HG03378 (cell line): ENCODE results near the gene STAG1.
"Not testable (repeated sequence)": the region's sequence is repeated elsewhere in the genome, so short reads cannot be mapped to it uniquely, and the experiment has no call there.

ENCODE experiments used
- ATAC-seq: cut with Tn5 transposase; IDR thresholded peaks from one replicate; pipeline ENCODE4 v1.9.1; 2021; ENCODE audit warnings: mild to moderate bottlenecking, moderate library complexity; ENCODE audit not compliant: unreplicated experiment

Gene STAG1

GRCh38 chr3:136518102-136518501 is 234.1 kb downstream of the STAG1 start:
- no peak for ATAC-seq

GRCh38 chr3:136516656-136517055 is 235.5 kb downstream of the STAG1 start:
- no peak for ATAC-seq

DNA sequence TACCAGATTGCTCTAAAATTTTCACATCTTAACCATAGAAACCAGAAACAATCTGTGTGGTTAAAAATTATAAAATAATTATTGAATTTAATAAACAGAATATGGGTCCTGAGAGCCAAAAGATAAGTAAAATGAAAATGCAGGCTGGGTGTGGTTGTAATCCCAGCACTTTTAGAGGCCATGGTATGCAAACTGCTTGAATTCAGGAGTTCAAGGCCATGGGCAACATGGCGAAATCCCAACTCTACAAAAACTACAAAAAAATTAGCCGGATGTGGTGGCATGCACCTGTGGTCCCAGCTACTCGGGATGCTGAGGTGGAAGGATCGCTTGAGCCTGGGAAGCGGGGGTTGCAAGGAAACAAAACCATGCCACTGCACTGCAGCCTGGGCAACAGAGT is 236.1 kb downstream of the STAG1 start:
- ATAC-seq, result no peak

- not testable (repeated sequence) for ATAC-seq
These were observed 237.6 kb downstream of the STAG1 start for GRCh38 chr3:136514533-136514932.

DNA sequence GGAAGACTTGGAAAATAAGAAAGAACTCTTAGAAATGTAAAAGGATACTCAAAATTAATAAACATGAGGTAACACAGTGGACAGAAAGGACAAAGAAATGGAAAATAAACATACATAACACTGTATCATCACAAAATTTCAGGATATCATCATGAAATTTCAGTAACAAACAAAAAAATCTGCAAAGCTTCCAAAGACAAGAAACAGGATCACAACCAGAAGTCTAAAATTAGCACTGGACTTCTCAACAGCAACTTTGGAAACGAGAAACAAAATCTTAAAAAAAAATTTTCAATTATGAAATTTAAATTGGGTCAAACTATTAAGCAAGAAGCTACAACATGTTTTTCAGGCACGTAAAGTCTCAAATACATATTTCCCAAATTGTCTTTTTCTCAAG is 238.8 kb downstream of the STAG1 start:
- no peak for ATAC-seq

GRCh38 chr3:136512381-136512780 is 239.8 kb downstream of the STAG1 start:
- ATAC-seq, result no peak

GRCh38 chr3:136505676-136506075 is 246.5 kb downstream of the STAG1 start:
- no peak for ATAC-seq

DNA sequence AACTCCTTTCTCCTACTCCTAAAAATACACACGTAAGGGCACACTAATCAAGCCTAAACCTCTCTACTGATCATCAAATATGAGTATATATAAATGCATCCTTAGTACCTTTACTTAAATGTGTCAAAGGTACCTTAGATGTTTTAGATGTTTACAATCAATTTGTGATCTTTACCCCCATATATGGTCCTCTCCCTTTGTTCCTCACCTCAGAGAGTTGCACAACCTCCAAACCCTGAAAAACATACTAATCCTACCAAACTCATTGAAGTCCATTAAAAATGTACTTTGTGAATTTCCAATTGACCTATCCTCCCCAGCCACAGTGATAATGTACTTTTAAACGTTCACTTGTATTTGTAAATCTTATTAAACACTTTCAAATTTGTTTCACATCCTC is 249.1 kb downstream of the STAG1 start:
- no peak for ATAC-seq

- no peak for ATAC-seq
These were observed 253.2 kb downstream of the STAG1 start for GRCh38 chr3:136498919-136499447.

DNA sequence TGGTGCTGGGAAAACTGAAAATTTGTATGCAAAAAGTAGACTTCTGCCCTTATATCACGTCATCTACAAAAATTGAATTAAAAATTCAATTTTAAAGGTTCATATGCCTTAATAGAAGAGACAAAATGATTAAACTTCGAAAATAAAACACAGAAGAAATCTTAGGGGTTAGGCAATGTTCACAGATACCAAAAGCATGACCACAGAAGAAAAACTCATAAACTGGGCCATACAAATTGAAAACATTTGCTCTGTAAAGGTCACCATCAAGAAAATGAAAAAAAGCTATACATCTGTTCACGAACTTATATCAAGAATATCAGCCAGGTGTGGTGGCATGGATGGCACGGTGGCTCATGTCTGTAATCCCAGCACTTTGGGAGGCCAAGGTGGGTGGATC is 257.0 kb downstream of the STAG1 start:
- no peak for ATAC-seq

- no peak for ATAC-seq
These were observed 261.4 kb downstream of the STAG1 start for GRCh38 chr3:136490646-136491405.

DNA sequence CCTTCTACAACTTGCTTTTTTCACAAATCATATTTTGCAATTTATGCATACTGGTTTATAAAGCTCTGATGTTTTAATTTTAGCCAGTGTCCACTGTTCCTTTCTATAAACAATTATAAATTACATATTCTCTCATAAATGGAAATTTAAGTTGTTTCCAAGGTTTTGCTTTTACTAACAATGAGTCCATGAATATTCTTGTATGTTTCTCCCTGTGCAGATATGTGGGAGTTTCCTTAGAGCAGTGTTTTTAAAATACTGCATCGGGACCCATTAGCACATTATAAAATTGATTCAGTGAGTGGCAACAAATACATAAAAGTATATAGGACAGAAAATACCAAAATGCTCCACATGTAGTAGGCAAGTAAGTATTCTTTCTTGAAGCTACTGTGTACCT is 266.4 kb downstream of the STAG1 start:
- ATAC-seq, result no peak

GRCh38 chr3:136476280-136476679 is 275.9 kb downstream of the STAG1 start:
- ATAC-seq, result no peak

DNA sequence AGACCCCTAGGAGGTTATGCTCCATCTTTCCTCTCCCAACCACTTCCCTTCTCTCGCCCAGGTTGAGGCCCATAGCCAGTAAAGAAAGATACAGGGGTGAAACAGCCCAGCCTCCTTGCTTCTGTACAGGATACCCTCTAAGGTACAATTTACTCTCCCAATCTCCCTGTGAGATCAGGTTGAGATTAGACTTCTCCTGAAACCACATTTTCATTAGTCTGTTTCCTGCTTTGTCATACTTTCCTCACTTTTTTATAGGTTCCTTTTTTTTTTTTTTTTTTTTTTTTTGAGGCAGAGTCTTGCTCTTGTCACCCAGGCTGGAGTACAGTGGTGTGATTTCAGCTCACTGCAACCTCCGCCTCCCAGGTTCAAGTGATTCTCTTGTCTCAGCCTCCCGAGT is 277.3 kb downstream of the STAG1 start:
- ATAC-seq, result not testable (repeated sequence)

DNA sequence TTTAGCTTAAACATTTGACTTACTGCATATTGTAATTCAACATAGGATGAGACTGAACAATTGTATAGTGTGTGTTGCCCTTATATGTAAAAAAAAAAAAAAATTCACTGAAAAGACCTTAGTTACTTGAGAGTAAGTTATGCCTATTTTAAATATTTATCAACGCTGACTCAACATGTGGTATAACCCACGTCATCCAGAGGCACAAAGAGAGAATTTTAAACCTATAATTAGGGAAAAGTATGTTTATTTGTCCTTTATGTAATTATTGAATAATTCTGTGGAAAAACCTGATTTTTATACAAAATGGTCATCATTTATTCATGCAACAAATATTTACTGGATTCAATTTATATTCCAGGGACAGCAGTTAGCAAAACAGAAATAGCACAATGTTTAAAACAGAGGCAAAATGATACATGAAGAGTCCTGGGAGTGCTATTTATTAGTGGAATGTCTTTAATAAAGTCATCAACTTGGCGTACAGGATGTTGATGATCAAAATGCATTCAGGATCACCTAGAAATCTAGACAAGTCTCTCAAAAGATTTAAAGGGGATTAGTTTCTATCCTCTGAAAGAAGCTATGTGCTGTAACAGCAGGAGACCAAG is 278.4 kb downstream of the STAG1 start:
- no peak for ATAC-seq

GRCh38 chr3:136465296-136465695 is 286.9 kb downstream of the STAG1 start:
- ATAC-seq, result no peak

DNA sequence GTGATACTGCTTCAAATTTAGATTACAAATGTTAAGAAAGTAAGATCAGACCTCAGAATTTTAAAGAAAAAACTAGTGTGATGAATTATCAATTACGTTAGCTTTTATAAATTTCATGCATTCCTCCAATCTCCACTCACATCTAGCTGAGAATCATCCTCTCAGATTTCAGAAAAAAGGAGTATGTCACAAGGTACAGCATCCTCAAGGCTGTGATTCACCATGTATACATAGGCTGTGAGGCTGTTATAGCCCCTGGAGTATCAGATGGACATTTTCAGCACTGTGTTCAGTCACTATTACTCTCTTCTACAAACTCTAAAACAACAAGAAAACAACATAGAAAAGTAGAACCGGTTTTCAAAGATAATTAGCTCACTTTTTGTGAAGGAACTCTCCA is 287.7 kb downstream of the STAG1 start:
- no peak for ATAC-seq

DNA sequence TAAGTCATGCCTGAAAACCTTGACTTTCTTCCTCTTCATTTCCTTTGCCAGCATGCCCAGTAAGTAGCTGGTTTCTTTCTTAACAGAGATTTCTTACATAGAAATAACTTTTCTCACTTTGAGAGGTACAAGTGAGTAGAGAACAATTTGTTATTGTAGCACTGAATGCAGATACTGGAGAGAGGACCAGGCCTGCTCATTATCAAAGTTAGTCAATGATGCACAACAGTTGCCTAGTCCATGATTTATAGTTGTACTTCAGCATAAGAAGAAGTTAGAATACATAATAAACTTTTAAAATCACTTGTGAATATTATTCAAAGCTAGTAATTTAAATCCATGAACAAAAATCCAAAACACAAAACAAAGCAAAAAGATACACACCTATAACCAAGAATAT is 289.0 kb downstream of the STAG1 start:
- no peak for ATAC-seq

DNA sequence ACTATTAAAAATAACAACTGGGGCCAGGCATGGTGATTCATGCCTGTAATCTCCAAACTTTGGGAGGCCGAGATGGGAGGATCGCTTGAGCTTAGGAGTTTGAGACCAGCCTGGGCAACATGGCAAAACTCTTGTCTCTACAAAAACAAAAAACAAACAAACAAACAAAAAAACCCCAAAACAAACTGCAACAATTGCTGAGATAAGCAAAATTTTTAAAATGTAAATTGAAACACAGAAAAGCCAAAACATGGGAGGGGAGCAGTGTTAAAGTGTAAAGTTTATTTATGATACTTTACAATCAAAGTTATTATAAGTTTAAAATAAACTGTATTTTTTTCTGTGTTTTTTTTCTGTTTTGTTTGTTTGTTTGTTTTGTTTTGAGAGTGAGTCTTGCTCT is 294.4 kb downstream of the STAG1 start:
- ATAC-seq, result no peak

DNA sequence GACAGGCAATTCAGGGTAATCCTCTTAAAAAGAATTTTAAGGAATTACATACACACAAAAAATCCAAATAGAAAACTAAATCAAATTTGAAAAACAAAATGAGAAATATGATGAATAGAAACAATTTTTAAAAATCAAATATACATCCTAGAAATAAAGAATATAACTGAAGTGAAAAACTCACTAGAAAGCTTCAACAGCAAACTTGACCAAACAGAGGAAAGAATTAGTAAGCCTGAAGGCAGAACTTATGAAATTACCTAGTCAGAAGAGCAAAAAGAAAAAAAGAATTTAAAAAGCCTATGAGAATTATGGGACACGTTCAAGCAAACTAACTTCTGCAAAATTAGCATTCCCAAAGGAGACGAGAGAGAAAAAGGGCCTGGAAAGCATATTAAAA is 296.0 kb downstream of the STAG1 start:
- no peak for ATAC-seq

GRCh38 chr3:136444581-136444980 is 307.6 kb downstream of the STAG1 start:
- ATAC-seq, result no peak

DNA sequence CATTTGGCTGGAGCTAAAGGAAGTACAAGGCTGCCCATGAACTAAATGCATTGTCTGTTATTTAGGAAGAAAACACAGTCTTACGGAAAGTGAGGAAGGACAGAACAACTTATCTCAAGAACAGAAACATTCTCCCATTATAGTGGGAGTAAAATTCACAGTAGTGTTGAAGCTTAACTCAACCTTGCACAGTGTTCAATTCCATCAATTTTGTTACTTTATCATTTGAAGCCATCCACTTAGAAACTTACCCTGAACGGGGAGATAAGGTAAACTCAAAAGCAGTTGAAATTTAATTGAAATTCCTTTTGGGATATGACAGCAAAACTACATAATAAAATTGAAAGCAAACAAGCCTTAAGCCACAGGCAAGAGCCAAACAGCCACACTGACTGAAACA is 315.1 kb downstream of the STAG1 start:
- ATAC-seq, result no peak
